NCI-H2196 treated with DMSO at 0.1 percent for 48 hours (cell line): Measurements from ENCODE around the gene BFSP1.

Experiments
- DNase-seq: peaks from one replicate; lab custom pipeline; 2025; ENCODE audit not compliant: unreplicated experiment; lab: John Stamatoyannopoulos, UW

The BFSP1 gene

GRCh38 chr20:17499041-17499440 lies 32.1 kb downstream of the BFSP1 start:
- no peak for DNase-seq

- DNase-seq = no peak
Observed at GRCh38 chr20:17498641-17499040, 32.5 kb downstream of the BFSP1 start.

GRCh38 chr20:17497821-17498580 lies 33.2 kb downstream of the BFSP1 start:
- DNase-seq = no peak

- no peak for DNase-seq
Observed at GRCh38 chr20:17495826-17496225, 35.4 kb downstream of the BFSP1 start.

- no peak for DNase-seq
Observed at GRCh38 chr20:17494201-17494600, 37.0 kb downstream of the BFSP1 start.

- DNase-seq = no peak
Observed at GRCh38 chr20:17493173-17493572, 38.0 kb downstream of the BFSP1 start.

- no peak for DNase-seq
Observed at GRCh38 chr20:17491488-17491887, 39.7 kb downstream of the BFSP1 start.

GRCh38 chr20:17491041-17491440 lies 40.1 kb downstream of the BFSP1 start:
- DNase-seq = no peak

GRCh38 chr20:17490501-17490900 lies 40.7 kb downstream of the BFSP1 start:
- DNase-seq = no peak

- no peak for DNase-seq
Observed at GRCh38 chr20:17488916-17489600, 42.1 kb downstream of the BFSP1 start.

GRCh38 chr20:17485017-17485416 lies 46.2 kb downstream of the BFSP1 start:
- DNase-seq = no peak

- DNase-seq = no peak
Observed at GRCh38 chr20:17482536-17482935, 48.6 kb downstream of the BFSP1 start.

GRCh38 chr20:17481661-17482060 lies 49.5 kb downstream of the BFSP1 start:
- no peak for DNase-seq

- DNase-seq = no peak
Observed at GRCh38 chr20:17480696-17481095, 50.5 kb downstream of the BFSP1 start.

- no peak for DNase-seq
Observed at GRCh38 chr20:17479063-17479657, 52.0 kb downstream of the BFSP1 start.

GRCh38 chr20:17473659-17474058 lies 57.5 kb downstream of the BFSP1 start:
- DNase-seq = no peak

GRCh38 chr20:17471606-17472187 lies 59.5 kb downstream of the BFSP1 start:
- DNase-seq = no peak

GRCh38 chr20:17470973-17471372 lies 60.2 kb downstream of the BFSP1 start:
- no peak for DNase-seq

GRCh38 chr20:17470521-17470920 lies 60.7 kb downstream of the BFSP1 start:
- DNase-seq = no peak

GRCh38 chr20:17469246-17470030 lies 61.7 kb downstream of the BFSP1 start:
- no peak for DNase-seq
